Testis (tissue), 3 donors: ENCODE results near the gene FOXN4. TPM values are rescaled to one million over a fixed set of nuclear protein-coding genes. Genes with fewer than 3 reads are reported as not detected.

ENCODE experiments used
- DNase-seq: peaks from one replicate; pipeline ENCODE4 v3.0.0-alpha.2; 2019
- H3K27ac ChIP-seq, 2 donors: fragments of 200-600 bp; sonication (generic); one replicate each; pipeline ENCODE4 v1.5.1; 2019
- H3K27me3 ChIP-seq: fragments of 200-600 bp; sonication (generic); one replicate; pipeline ENCODE4 v1.5.1; 2019
- H3K36me3 ChIP-seq: fragments of 200-600 bp; sonication (generic); one replicate; pipeline ENCODE4 v1.5.1; 2017; ENCODE audit warnings: low read depth; ENCODE audit errors: missing control alignments
- H3K4me1 ChIP-seq: fragments of 200-600 bp; sonication (generic); one replicate; pipeline ENCODE4 v1.5.1; 2019
- H3K4me3 ChIP-seq, 2 donors: fragments of 200-600 bp; sonication (generic); one replicate each; pipeline ENCODE4 v1.5.1; 2017 to 2019
- H3K9me3 ChIP-seq: fragments of 200-600 bp; sonication (generic); one replicate; pipeline ENCODE4 v1.5.1; 2017
- POLR2A ChIP-seq: fragments of 450-650 bp; IDR thresholded peaks from one replicate; pipeline ENCODE4 v1.6.1; 2017; ENCODE audit warnings: antibody characterized with exemption, mild to moderate bottlenecking, moderate library complexity
- WGBS, 2 donors: methylation state at CpG; one replicate each; pipeline ENCODE4 v1.1.5; 2018; 5-methylcytosine and 5-hydroxymethylcytosine counted together
- intact Hi-C: fragments of 100-400 bp; cut with DNase I; formaldehyde crosslinking; loops from one replicate; pipeline ENCODE4 v1.15.1; 2023; ENCODE audit warnings: low total_unique reads
- polyA plus RNA-seq: library from polyadenylated mRNA; stranded (reverse); fragments of 350-450 nt; fragmentation: Illumina TruSeq; extraction: RNeasy Lipid Tissue Mini Kit (QIAGEN cat#74804); gene quantifications from one replicate; pipeline ENCODE4 v1.2.3, GENCODE V29; 2014; ENCODE audit warnings: low read depth, low replicate concordance; ENCODE audit not compliant: insufficient read depth
- total RNA-seq, 2 donors: library from RNA; depleted of rRNA; stranded (reverse); fragments of >200 nt; gene quantifications; one replicate each; pipeline ENCODE4 v1.2.3, GENCODE V29; 2016
- TF ChIP-seq, protein P1 (sequence below), 3 experiments: fragments of 450-650 bp in 2 of 3; fragments of 200-600 bp in 1 of 3; sonication (generic) in 1 of 3; IDR thresholded peaks; one replicate each; pipeline ENCODE4 v1.5.1; 2016 to 2019; ENCODE audit warnings: antibody characterized with exemption in 3 of 3, mild to moderate bottlenecking in 2 of 3, moderate library complexity in 1 of 3

FOXN4 gene
- total and polyA plus RNA-seq, 3 donors from 2014 or later, result 7.8 to 17.1 (median 9.0) TPM

DNA sequence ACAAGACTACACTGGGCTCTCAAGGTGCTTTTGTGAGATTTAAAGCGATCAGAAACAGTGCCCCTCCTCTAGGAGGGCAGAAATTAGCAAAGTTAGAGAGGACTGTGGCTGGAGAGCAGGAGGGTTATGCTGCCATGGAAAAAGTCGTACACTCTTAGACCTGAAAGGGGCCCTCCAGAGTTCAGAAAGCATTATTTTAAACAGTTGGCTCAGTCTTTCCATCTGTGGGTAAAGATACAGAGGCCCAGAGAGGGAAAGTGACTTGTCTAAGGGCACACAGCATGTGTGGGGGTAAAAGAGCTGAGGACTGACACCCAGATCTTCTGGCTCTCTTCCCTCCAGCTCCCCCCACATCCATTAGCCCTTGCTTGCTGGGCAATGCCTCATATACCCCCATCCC is 47.1 kb downstream of the FOXN4 start:
- H3K4me1 ChIP-seq, result no peaks in the 10 kb centered on the region
- H3K9me3 ChIP-seq, result no peaks in the 10 kb centered on the region
- 83 to 97% methylated on average over 2 of the region's 2 CpGs for WGBS, 2 donors
- no peaks in the 10 kb centered on the region for H3K27me3 ChIP-seq
- intact Hi-C loops, result loop anchor here (10.0 kb wide), 1 partner anchor 123 kb away; no protein-coding TSS in a partner anchor
- H3K4me3 ChIP-seq, result no peak overlapping the region
- no peak overlapping the region for H3K27ac ChIP-seq
- DNase-seq, result no peak
- TF ChIP-seq, protein P1, sequence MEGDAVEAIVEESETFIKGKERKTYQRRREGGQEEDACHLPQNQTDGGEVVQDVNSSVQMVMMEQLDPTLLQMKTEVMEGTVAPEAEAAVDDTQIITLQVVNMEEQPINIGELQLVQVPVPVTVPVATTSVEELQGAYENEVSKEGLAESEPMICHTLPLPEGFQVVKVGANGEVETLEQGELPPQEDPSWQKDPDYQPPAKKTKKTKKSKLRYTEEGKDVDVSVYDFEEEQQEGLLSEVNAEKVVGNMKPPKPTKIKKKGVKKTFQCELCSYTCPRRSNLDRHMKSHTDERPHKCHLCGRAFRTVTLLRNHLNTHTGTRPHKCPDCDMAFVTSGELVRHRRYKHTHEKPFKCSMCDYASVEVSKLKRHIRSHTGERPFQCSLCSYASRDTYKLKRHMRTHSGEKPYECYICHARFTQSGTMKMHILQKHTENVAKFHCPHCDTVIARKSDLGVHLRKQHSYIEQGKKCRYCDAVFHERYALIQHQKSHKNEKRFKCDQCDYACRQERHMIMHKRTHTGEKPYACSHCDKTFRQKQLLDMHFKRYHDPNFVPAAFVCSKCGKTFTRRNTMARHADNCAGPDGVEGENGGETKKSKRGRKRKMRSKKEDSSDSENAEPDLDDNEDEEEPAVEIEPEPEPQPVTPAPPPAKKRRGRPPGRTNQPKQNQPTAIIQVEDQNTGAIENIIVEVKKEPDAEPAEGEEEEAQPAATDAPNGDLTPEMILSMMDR (IDR thresholded peaks at IDR 0.05), result no peak
- TF ChIP-seq POLR2A, result no peak
- H3K36me3 ChIP-seq, result no peaks in the 10 kb centered on the region

DNA sequence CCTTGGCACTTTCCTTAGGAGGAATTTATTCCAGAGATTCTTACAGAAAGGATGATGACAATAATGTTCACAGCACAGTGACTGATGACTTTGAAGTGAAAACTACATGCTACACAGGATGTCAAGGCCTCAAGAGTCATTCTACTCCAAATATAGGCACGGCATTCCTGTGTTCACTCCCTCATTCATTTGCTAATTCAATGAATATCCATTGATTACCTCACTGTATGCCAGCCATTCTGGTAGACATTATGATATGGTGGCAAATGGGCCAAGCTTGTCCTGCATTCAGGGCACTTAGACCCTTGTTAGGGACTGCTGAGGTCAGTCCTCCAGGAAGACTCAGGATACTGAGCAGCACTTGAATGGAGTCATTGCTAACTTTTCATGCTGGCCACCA is 48.0 kb downstream of the FOXN4 start:
- intact Hi-C loops, result loop anchor here (10.0 kb wide), 1 partner anchor 124 kb away; no protein-coding TSS in a partner anchor
- DNase-seq, result no peak
- Histone ChIP-seq H3K9me3 (no peaks in the 10 kb centered on the region), H3K27ac (no peak overlapping the region), H3K4me1 (no peaks in the 10 kb centered on the region), H3K27me3 (no peaks in the 10 kb centered on the region), H3K4me3 (no peak overlapping the region), H3K36me3 (no peaks in the 10 kb centered on the region)
- TF ChIP-seq, protein P1 (IDR thresholded peaks at IDR 0.05), result no peak
- no peak for TF ChIP-seq POLR2A
- WGBS, 2 donors, result 75 to 100% methylated on average over 1 of the region's 1 CpG

DNA sequence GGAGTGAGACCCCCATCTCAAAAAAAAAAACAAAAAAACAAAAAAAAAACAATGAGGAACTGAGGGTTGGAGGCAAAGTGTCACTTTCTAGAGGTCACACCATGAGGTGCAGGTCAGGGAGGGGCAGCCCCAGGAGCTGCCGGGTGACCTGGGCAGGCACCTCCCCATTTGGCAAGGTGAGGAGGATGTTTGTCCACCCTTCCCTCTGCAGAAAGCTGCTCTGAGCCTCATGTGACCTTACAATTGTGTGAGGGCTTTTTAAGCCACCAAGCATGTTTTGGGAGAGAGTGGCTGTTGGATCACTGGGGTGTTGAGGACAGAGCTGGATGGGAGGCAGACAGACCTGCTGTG is 49.6 kb downstream of the FOXN4 start:
- H3K9me3 ChIP-seq, result no peaks in the 10 kb centered on the region
- no peak for DNase-seq
- no peaks in the 10 kb centered on the region for H3K27me3 ChIP-seq
- no peak overlapping the region for H3K4me3 ChIP-seq
- no peaks in the 10 kb centered on the region for H3K36me3 ChIP-seq
- WGBS, 2 donors, result 90 to 92% methylated on average over 1 of the region's 1 CpG
- intact Hi-C loops, result no loop called here
- H3K4me1 ChIP-seq, result no peaks in the 10 kb centered on the region
- TF ChIP-seq, protein P1 (IDR thresholded peaks at IDR 0.05), result no peak
- TF ChIP-seq POLR2A, result no peak
- H3K27ac ChIP-seq, result no peak overlapping the region

DNA sequence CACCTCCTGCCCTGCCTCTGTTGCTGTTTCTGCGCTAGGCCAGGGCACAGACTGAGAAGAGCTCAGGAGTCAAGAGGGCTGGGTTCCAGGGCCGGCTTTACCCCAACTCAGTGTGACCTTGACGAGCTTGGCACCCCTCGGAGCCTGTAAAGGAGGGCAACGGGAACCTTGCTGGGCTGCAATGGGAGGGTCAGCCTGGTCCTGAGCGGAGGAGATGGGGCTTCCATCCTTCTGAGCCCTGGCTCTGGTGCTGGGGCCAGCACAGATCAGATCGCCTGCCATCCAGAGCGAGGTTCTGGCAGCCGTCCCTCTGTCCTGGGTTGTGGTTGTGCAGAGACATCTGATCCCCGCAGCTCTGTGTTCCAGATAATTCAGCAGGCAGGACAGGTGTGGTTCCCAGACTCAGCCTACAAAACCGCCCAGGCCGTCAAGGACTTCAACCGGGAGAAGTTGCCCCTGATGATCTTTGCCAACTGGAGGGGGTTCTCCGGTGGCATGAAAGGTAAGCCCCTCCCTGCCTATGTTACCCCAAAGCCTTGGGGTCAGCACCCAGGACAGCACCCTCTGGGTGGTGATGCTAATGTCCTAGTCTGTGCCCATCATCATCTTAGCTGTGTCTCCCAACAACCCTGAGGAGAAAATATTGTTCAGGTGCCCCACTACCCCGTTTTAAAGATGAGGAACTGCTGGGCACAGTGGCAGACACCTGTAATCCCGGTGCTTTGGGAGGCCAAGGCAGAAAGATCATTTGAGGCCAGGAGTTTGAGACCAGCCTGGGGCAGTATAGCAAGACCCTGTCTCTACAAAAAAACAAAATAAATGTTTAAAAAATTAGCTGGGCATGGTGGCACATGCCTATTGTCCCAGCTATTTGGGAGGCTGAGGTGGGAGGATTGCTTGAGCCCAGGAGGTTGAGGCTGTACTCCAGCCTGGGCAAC is 50.2 kb downstream of the FOXN4 start:
- Histone ChIP-seq H3K27me3 (no peaks in the 10 kb centered on the region), H3K9me3 (no peaks in the 10 kb centered on the region), H3K27ac (no peak overlapping the region), H3K4me3 (no peak overlapping the region), H3K36me3 (no peaks in the 10 kb centered on the region), H3K4me1 (no peaks in the 10 kb centered on the region)
- intact Hi-C loops, result no loop called here
- WGBS, 2 donors, result 85% methylated on average over 7 to 16 of the region's 16 CpGs
- no peak for TF ChIP-seq POLR2A
- TF ChIP-seq, protein P1 (IDR thresholded peaks at IDR 0.05), result no peak
- no peak for DNase-seq
